DOHH2 (cell line): ENCODE data around the gene MRPS5.

ENCODE experiments used
- EZH2phosphoT487 ChIP-seq: fragments of 200-600 bp; sonication (generic); IDR thresholded peaks from 2 replicates; pipeline ENCODE4 v1.6.1; 2017; ENCODE audit warnings: borderline replicate concordance, mild to moderate bottlenecking, antibody characterized with exemption, low read length, moderate library complexity, mixed read lengths
- TF ChIP-seq, protein P1 (sequence below): fragments of 200-600 bp; sonication (generic); IDR thresholded peaks from one replicate; pipeline ENCODE4 v1.5.1; 2014; ENCODE audit warnings: antibody characterized with exemption, mild to moderate bottlenecking, low read depth, low read length; ENCODE audit not compliant: poor library complexity, severe bottlenecking

DNA sequence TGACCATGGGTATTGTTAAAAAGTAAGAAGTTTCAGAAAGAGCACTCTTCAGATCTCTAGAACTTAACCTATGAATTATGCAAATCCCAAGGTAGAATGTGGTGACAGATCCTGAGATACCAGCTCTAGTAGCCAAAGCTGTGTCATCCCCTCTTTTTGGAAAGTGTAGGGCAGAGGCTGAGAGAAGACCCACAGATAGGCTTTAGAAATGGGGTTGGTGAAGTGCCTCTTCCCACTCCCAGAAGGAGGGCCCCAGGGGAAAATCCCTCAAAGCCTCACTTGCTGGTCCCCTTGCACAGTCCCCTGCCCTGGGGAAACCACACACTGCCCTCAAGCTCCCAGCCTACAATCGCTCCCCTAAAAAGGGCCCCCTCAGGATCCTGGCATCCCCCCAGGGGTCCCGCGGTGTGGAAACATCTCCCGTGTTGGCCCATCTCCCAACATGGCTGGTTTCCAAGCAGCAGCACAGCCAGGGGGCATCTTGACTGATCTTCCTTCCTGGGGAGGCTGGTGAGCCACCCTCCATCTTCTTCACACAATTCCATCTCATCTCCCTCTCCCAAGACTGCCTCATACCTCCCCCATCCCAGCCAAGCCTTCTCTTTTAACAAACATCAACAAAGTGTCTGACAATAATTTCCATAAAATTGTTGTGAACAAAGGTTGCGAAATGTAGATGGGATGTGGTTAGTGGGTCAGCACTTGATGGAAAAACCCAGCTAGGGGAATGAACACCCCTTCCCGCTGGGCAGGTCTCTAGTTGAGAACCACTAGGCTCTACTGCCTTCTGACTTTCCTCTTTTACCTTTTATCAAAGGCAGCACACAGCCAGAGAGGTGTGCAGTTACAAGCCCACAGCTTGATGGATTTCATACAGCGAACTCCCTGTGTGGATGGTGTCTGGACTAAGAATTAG lies 71.0 kb downstream of the MRPS5 start:
- TF ChIP-seq, protein P1, sequence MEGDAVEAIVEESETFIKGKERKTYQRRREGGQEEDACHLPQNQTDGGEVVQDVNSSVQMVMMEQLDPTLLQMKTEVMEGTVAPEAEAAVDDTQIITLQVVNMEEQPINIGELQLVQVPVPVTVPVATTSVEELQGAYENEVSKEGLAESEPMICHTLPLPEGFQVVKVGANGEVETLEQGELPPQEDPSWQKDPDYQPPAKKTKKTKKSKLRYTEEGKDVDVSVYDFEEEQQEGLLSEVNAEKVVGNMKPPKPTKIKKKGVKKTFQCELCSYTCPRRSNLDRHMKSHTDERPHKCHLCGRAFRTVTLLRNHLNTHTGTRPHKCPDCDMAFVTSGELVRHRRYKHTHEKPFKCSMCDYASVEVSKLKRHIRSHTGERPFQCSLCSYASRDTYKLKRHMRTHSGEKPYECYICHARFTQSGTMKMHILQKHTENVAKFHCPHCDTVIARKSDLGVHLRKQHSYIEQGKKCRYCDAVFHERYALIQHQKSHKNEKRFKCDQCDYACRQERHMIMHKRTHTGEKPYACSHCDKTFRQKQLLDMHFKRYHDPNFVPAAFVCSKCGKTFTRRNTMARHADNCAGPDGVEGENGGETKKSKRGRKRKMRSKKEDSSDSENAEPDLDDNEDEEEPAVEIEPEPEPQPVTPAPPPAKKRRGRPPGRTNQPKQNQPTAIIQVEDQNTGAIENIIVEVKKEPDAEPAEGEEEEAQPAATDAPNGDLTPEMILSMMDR = no peak
- TF ChIP-seq EZH2phosphoT487 = no peak
